ENCODE results near the gene IL16. TPM values are rescaled to one million over a fixed set of nuclear protein-coding genes. Genes with fewer than 3 reads are reported as not detected.

The IL16 gene
- total RNA-seq, 3 donors from 2014 or later (not counting 1 experiment from before 2014, with no cell fraction given): 98.1 to 153 (median 114) TPM

DNA sequence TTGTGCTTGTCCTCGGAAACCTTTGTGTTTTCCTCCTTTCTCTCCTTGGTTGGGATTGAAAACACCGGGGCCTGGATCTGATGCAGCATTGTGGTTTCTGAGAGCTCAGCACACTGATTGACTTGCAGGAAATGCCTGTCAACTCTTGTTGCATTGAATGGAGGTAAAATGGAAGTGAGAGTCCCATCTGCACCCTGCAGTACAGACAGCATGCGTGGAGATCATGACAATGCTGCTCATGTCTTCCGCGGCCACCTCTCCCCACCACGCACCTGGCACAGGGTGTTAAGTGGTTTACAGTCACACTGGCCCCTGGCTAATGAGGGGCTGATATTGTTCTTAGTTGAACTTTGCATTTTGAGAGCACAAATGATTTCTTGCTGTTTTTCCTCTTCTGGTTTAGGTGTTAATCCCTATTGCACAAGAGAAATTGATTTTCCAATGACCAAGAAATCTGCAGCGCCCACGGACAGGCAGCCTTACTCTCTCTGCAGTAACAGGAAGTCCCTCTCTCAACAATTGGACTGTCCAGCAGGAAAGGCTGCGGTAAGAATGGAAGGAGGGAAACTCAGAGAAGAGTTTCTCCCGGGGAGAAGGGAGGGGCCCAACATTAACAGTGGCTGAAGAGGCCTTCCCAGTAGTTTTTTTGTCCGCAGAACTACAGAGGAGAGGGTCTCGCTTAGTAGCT lies 68.7 kb downstream of the IL16 start:
- Mint-ChIP-seq H3K4me1 (peaks cover 18 to 19% of the 10 kb centered on the region in 2 donors), H3K4me3 (no peak overlapping the region), H3K36me3 (no peaks in the 10 kb centered on the region), H3K27ac (no peak overlapping the region), H3K27me3 (ENCODE audit: low read depth in 2 of 2) (peaks cover 14 to 19% of the 10 kb centered on the region in 2 donors), H3K9me3 (no peaks in the 10 kb centered on the region)
- ATAC-seq (peak in 1 of 3 donors; percentile 2), DNase-seq (no peak)
- Histone ChIP-seq H3K27me3 (ENCODE audit: control insufficient read depth, insufficient read depth, low read length) (no peaks in the 10 kb centered on the region), H3K4me1 (ENCODE audit: control insufficient read depth, insufficient read depth, low read length) (peaks cover 15% of the 10 kb centered on the region), H3K27ac (ENCODE audit: low read length) (no peak overlapping the region), H3K9me3 (ENCODE audit: control insufficient read depth, insufficient read depth, low read length) (no peaks in the 10 kb centered on the region), H3K36me3 (ENCODE audit: control insufficient read depth, insufficient read depth, low read length) (no peaks in the 10 kb centered on the region), H3K4me3 (ENCODE audit: low read length) (no peak overlapping the region)
- TF ChIP-seq, protein P1, sequence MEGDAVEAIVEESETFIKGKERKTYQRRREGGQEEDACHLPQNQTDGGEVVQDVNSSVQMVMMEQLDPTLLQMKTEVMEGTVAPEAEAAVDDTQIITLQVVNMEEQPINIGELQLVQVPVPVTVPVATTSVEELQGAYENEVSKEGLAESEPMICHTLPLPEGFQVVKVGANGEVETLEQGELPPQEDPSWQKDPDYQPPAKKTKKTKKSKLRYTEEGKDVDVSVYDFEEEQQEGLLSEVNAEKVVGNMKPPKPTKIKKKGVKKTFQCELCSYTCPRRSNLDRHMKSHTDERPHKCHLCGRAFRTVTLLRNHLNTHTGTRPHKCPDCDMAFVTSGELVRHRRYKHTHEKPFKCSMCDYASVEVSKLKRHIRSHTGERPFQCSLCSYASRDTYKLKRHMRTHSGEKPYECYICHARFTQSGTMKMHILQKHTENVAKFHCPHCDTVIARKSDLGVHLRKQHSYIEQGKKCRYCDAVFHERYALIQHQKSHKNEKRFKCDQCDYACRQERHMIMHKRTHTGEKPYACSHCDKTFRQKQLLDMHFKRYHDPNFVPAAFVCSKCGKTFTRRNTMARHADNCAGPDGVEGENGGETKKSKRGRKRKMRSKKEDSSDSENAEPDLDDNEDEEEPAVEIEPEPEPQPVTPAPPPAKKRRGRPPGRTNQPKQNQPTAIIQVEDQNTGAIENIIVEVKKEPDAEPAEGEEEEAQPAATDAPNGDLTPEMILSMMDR (IDR thresholded peaks at IDR 0.05): no peak
- intact Hi-C loops (cut with micrococcal nuclease): loop anchor here (5.0 to 10.0 kb wide), 2 partner anchors 88 to 291 kb away; no protein-coding TSS in a partner anchor
- 16% methylated on average over 11 of the region's 12 CpGs for WGBS (ENCODE audit: insufficient coverage)

DNA sequence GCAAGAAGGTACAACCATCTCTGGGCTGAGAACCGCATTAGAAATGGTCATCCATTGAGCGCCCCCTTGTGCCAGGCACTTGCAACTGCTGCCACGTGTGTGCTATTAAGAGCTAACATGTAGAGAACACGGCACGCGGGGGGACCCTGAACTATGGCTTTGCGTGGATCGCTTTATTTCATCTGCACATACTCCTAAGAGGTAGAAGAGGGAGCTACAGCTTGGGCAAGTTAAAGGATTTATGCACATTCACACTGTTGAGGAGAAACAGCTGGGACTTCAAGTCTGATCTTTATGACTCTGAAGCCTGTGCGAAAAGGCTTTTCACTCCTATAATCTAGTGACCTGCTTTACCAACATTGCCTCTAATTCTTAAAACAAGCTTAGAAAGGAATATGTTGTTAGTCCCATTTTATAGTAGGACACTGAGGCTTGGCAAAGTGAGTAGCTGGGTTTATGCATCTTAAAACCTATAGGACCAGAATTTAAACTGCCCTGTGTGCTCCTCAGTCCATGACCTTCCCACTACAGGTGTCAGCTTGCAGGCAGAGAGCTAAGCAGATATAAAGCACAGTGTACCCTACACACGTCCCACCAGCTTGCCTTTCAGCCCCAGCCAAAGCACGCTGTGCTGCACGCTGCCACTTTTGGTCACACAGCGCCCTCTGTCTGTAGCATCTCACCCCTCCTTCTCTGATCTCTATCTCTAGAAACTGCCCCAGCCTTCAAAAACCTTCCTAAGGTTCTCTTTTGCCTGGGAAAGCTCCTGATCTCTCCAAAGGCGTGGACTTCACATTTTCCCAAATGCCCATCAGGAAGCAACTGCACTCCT lies 69.5 kb downstream of the IL16 start:
- Mint-ChIP-seq H3K27ac (no peak overlapping the region), H3K4me1 (peaks cover 18 to 19% of the 10 kb centered on the region in 2 donors), H3K9me3 (no peaks in the 10 kb centered on the region), H3K36me3 (no peaks in the 10 kb centered on the region), H3K4me3 (peak overlapping the region; percentile 49), H3K27me3 (ENCODE audit: low read depth in 2 of 2) (peaks cover 14 to 19% of the 10 kb centered on the region in 2 donors)
- Histone ChIP-seq H3K4me3 (ENCODE audit: low read length) (no peak overlapping the region), H3K9me3 (ENCODE audit: control insufficient read depth, insufficient read depth, low read length) (no peaks in the 10 kb centered on the region), H3K27me3 (ENCODE audit: control insufficient read depth, insufficient read depth, low read length) (no peaks in the 10 kb centered on the region), H3K36me3 (ENCODE audit: control insufficient read depth, insufficient read depth, low read length) (no peaks in the 10 kb centered on the region), H3K4me1 (ENCODE audit: control insufficient read depth, insufficient read depth, low read length) (peaks cover 15% of the 10 kb centered on the region), H3K27ac (ENCODE audit: low read length) (no peak overlapping the region)
- TF ChIP-seq, protein P1 (IDR thresholded peaks at IDR 0.05): peak; percentile 75
- WGBS (ENCODE audit: insufficient coverage): 7% methylated on average over 14 of the region's 14 CpGs
- intact Hi-C loops (cut with micrococcal nuclease): loop anchor here (1.0 to 10.0 kb wide), 5 partner anchors 89 to 811 kb away; no protein-coding TSS in a partner anchor
- peak; percentile 73 to 91 for DNase-seq
- ATAC-seq: peak; percentile 90 to 92 (median 91)

DNA sequence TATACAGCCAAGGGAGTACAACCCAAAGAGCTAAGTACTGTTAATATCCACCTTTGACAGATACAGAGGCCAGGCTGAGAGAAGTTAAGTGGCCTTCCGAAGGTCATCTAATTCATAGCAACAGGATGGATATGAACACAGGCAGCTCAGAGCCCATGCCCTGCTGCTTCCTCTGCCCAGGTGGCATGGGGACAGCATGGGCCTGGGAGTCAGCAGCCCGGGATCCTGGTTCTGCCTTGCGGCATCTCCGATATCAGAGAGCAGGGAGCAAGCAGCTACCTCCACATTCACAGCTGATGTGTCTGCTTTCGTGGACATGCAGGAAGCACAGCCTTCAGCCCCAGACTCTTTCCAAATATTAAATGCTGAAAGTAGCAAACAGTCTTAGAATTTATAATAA lies 71.7 kb downstream of the IL16 start:
- H3K4me1 Mint-ChIP-seq: peaks cover 18 to 19% of the 10 kb centered on the region in 2 donors
- no peaks in the 10 kb centered on the region for H3K9me3 Mint-ChIP-seq
- peaks cover 15% of the 10 kb centered on the region for H3K4me1 ChIP-seq (ENCODE audit: control insufficient read depth, insufficient read depth, low read length)
- no peak overlapping the region for H3K4me3 ChIP-seq (ENCODE audit: low read length)
- DNase-seq: no peak
- H3K27ac Mint-ChIP-seq: no peak overlapping the region
- intact Hi-C loops (cut with micrococcal nuclease): loop anchor here (5.0 to 10.0 kb wide), 2 partner anchors 91 to 294 kb away; no protein-coding TSS in a partner anchor
- H3K27me3 Mint-ChIP-seq (ENCODE audit: low read depth in 2 of 2): peaks cover 14 to 19% of the 10 kb centered on the region in 2 donors
- TF ChIP-seq, protein P1 (IDR thresholded peaks at IDR 0.05): no peak
- no peak overlapping the region for H3K4me3 Mint-ChIP-seq
- H3K27ac ChIP-seq (ENCODE audit: low read length): no peak overlapping the region
- no peaks in the 10 kb centered on the region for H3K27me3 ChIP-seq (ENCODE audit: control insufficient read depth, insufficient read depth, low read length)
- no peaks in the 10 kb centered on the region for H3K9me3 ChIP-seq (ENCODE audit: control insufficient read depth, insufficient read depth, low read length)
- 93% methylated on average over 5 of the region's 5 CpGs for WGBS (ENCODE audit: insufficient coverage)
- no peaks in the 10 kb centered on the region for H3K36me3 ChIP-seq (ENCODE audit: control insufficient read depth, insufficient read depth, low read length)
- ATAC-seq: no peak
- no peaks in the 10 kb centered on the region for H3K36me3 Mint-ChIP-seq

All from natural killer cell (primary cell).